Activated naive CD8-positive, alpha-beta T cell (primary cell): ENCODE data around the gene NPAS3.

Source experiments
- H3K27ac Mint-ChIP-seq: one replicate; pipeline ENCODE4 v1.8.0; 2021; ENCODE audit warnings: mixed read lengths
- H3K27me3 Mint-ChIP-seq: one replicate; pipeline ENCODE4 v1.8.0; 2021; ENCODE audit warnings: mixed read lengths
- H3K36me3 Mint-ChIP-seq: one replicate; pipeline ENCODE4 v1.8.0; 2021; ENCODE audit warnings: mixed read lengths
- H3K4me1 Mint-ChIP-seq: one replicate; pipeline ENCODE4 v1.8.0; 2021; ENCODE audit warnings: low read depth, mixed read lengths
- H3K4me3 Mint-ChIP-seq: one replicate; pipeline ENCODE4 v1.8.0; 2021; ENCODE audit warnings: mild to moderate bottlenecking, mixed read lengths
- H3K9me3 Mint-ChIP-seq: one replicate; pipeline ENCODE4 v1.8.0; 2021; ENCODE audit warnings: low read depth, mixed read lengths

NPAS3 gene

DNA sequence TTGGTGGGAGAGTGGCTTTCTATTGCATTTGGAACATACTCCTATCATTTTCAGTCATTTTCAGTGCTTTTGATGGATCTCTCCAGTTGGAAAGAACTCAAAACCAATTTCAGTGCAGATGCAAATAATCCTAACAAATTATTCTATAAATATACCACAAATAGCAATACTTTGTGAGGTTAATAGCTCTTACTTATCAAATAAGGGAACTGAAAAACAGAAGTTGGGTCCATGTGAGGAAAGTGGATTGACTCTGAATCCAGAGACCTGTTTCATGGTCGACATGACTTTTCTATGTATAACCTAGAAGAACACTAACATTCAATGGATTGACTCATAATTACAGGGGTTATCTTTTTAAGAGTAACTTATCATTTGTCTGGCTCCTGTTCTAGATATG is 763.6 kb downstream of the NPAS3 start:
- Mint-ChIP-seq H3K27ac (no peak overlapping the region), H3K9me3 (no peaks in the 10 kb centered on the region), H3K4me1 (no peaks in the 10 kb centered on the region), H3K27me3 (peaks cover 6% of the 10 kb centered on the region), H3K36me3 (no peaks in the 10 kb centered on the region), H3K4me3 (no peak overlapping the region)

DNA sequence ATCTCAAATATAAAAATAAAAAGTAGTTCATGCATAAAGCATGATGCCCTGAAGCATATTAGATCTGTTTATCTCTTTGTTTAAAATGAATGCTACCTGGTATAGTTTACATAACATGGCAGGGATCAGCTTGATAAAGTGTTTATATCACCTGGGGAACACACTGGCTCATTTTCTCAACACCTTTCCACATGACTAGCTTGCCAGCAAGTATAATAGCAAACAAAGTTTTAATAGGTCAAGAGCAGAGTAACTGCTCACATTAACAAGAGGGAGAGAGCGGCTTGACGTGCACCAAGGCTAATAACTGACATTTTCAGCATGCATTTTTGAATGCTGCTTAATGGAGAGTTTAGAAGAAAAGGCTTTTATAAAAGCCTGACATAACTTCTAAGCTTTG is 765.8 kb downstream of the NPAS3 start:
- Mint-ChIP-seq H3K9me3 (no peaks in the 10 kb centered on the region), H3K4me1 (no peaks in the 10 kb centered on the region), H3K36me3 (no peaks in the 10 kb centered on the region), H3K27ac (no peak overlapping the region), H3K27me3 (peaks cover 6% of the 10 kb centered on the region), H3K4me3 (no peak overlapping the region)

DNA sequence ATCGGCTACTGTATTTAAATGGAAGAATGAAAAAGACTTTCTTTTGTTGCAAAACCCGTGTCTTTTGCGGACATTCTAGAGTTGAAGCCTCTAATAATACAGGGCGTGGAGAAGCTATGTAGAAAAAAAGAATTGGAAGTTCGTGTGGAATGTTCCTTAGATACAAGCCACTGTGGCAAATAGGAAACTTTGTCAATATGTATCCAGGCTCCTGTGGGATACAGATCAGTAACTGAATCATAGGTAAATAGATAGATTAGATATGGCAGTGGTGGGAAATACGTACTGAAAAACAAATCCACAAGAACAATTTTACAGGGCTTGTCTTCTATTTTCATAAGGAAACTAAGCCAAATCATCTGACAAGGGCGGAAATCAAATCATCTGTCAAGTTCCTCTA is 766.8 kb downstream of the NPAS3 start:
- Mint-ChIP-seq H3K36me3 (no peaks in the 10 kb centered on the region), H3K9me3 (no peaks in the 10 kb centered on the region), H3K4me3 (no peak overlapping the region), H3K27me3 (peaks cover 3% of the 10 kb centered on the region), H3K4me1 (no peaks in the 10 kb centered on the region), H3K27ac (no peak overlapping the region)

DNA sequence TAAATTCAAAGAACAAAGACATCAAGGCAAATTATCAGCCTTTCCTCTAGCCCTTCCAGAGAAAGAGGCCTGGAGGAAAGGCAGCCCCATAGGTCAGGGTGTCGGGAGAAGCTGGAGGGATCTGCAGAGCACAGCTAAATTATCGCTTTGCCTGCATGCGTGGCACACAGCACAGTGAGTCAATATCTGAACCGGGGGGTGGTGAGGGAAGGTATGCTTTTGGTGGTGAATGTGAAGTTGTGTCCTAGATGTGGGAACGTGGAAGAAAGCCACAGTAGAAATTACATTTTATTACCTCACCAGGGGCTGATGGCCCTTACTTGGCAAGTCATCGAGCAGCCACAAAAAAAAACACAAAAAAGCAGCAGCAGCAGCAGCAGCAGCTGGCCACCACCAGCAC is 769.0 kb downstream of the NPAS3 start:
- Mint-ChIP-seq H3K27me3 (peaks cover 2% of the 10 kb centered on the region), H3K36me3 (no peaks in the 10 kb centered on the region), H3K4me3 (no peak overlapping the region), H3K27ac (no peak overlapping the region), H3K9me3 (no peaks in the 10 kb centered on the region), H3K4me1 (no peaks in the 10 kb centered on the region)

DNA sequence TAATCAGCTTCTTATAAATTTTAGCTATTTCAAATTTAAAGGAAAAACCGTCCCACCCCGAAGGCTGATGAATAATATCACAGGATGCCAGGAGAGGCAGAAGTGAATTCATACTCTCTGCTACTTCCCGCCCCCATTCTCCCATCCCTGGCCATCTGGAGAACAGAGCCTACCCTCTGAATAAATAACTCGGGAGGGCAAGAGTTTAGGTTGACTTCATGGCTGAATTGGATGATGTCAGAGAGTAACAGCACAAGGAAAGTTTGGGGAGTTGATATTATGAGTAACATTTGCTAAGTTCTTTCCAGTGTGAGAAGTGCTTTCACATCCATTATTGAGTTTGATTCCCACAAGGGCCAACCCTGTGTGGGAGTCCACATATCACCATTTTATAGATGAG is 770.6 kb downstream of the NPAS3 start:
- Mint-ChIP-seq H3K4me1 (no peaks in the 10 kb centered on the region), H3K36me3 (no peaks in the 10 kb centered on the region), H3K9me3 (no peaks in the 10 kb centered on the region), H3K27ac (no peak overlapping the region), H3K4me3 (no peak overlapping the region), H3K27me3 (peaks cover 2% of the 10 kb centered on the region)

DNA sequence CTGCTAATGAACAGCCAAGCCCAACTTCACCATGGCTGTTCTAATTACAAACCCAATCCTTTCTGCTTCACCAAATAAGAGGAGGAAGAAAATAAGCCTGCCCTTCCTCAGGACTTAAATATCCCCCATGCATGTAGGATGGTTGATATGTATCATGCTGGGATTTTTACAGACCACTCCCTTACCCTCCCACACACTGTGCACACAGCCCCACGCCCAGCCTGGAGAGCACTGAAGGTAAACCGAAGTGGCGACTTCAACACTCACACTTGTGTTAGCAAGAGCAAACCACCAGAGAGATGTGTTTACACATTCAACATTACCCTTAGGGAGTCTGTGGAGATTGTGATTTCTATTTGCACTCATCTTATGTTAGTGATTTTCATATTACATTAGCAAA is 771.0 kb downstream of the NPAS3 start:
- Mint-ChIP-seq H3K4me1 (no peaks in the 10 kb centered on the region), H3K4me3 (no peak overlapping the region)

DNA sequence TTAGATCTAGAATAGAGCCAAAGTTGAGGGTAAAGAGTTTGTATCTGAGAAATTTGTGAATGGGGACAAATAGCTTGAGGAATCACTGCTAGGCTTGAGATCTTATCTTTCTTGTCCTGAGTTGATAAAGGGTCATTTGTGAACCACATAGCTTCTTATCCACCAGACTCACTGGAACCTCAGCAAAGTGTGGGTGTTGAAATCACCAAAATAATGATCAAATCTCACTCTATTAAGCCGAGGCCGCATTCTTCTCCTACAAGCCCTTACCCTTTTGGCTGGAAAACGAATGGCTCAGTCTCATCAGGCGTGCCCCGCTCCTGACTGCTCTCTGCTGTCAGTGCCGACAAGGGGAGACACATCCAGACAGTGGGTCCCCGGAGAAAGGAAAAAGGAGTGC is 771.6 kb downstream of the NPAS3 start:
- H3K4me3 Mint-ChIP-seq = no peak overlapping the region
- no peaks in the 10 kb centered on the region for H3K4me1 Mint-ChIP-seq
- H3K27ac Mint-ChIP-seq = no peak overlapping the region
- H3K9me3 Mint-ChIP-seq = no peaks in the 10 kb centered on the region
- no peaks in the 10 kb centered on the region for H3K36me3 Mint-ChIP-seq
- H3K27me3 Mint-ChIP-seq = no peaks in the 10 kb centered on the region

More for the DNA sequence above, 771.0 kb downstream of the NPAS3 start:
- Mint-ChIP-seq H3K27ac (no peak overlapping the region), H3K36me3 (no peaks in the 10 kb centered on the region), H3K27me3 (no peaks in the 10 kb centered on the region), H3K9me3 (no peaks in the 10 kb centered on the region)

DNA sequence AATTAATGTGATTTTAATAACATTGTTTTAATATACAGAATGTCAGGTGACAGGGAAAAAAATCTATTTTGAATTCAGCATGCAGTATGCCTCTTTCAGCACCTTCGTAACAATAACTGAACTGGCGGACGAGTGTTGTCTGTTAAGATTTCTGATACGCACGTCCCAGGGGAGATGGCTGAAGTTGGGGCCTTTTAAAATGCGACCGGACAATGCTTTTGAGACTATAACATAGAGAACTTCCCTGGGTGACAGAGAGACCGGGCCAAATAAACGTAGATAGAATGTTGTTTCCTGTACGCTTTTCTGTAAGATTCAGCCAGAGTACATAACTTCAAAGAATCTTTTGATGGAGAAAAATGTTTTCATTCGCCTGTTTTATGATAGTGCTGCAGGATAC is 772.5 kb downstream of the NPAS3 start:
- H3K27me3 Mint-ChIP-seq = no peaks in the 10 kb centered on the region
- peaks cover 2% of the 10 kb centered on the region for H3K9me3 Mint-ChIP-seq
- H3K36me3 Mint-ChIP-seq = no peaks in the 10 kb centered on the region
- H3K4me1 Mint-ChIP-seq = no peaks in the 10 kb centered on the region
- no peak overlapping the region for H3K4me3 Mint-ChIP-seq
- H3K27ac Mint-ChIP-seq = no peak overlapping the region

DNA sequence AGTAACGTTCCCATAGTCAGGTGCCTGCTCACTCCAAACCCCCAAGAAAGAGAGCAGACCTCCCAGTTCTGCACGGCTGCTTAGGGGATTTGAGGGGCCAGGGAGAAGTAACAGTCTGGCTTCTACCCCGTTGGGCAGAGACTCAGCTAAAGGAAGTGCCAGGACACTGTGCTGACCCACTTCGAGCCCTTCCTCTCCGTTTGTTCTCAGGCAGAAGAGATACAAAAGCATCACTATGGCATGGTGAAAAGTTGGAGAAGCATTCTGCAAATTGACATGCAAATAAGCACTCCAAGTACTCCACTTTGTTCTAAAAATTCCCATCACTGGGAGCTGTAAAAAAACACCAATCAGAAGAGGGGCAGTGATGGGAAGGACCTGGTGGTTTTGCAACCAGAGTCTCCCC is 773.1 kb downstream of the NPAS3 start:
- Mint-ChIP-seq H3K9me3 (peaks cover 4% of the 10 kb centered on the region), H3K27me3 (no peaks in the 10 kb centered on the region), H3K36me3 (no peaks in the 10 kb centered on the region), H3K4me1 (no peaks in the 10 kb centered on the region), H3K4me3 (no peak overlapping the region), H3K27ac (no peak overlapping the region)

DNA sequence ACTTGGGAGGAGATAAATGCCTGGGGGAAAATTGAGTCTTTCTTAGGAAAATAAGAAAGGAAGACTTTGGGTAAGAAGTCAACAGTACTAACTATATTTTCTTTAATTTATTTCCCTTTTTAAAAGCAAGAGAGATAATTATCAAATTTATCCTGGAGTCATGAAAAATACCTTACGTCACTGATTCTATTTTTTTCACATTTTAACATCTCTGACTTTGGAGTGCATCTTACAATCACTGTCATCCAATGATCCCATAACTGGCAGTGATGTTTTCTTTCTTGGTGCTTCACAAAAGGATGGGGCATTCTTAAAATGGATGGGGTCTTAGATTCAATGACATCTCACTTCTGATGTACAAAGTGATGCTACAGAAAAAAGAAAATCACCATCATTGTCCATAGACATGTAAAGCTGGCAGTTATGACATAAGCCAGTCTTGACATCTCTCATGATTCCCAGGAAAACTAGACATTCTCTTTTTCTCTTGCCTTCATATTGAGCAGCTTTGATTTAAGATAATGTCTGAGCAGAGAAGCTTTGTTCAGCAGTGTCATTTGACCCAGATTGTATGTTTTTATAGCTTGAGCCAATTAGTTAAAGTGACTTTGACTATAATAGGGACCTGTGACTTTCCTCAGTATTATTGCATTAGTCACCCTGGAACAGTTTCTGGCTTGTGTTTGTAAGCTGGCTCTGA is 776.0 kb downstream of the NPAS3 start:
- Mint-ChIP-seq H3K4me3 (no peak overlapping the region), H3K4me1 (no peaks in the 10 kb centered on the region), H3K9me3 (peaks cover 4% of the 10 kb centered on the region), H3K27ac (no peak overlapping the region), H3K27me3 (peaks cover 3% of the 10 kb centered on the region), H3K36me3 (no peaks in the 10 kb centered on the region)

DNA sequence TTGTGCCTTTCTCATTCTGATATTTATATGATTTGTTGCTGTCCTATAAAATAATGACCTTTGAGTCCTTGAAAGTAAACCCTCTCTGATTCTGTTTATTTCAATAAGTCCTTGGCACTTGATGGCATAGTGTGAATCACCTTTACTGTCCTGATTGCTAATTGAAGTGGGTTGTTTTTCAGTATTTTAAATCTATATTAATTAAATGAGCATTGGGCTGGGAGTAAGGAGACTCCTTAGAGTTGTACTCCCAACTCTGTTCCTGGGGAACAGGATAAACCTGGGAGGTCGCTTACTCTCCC is 776.5 kb downstream of the NPAS3 start:
- Mint-ChIP-seq H3K9me3 (peaks cover 4% of the 10 kb centered on the region), H3K27me3 (peaks cover 3% of the 10 kb centered on the region), H3K4me1 (no peaks in the 10 kb centered on the region), H3K27ac (no peak overlapping the region), H3K36me3 (no peaks in the 10 kb centered on the region), H3K4me3 (no peak overlapping the region)

DNA sequence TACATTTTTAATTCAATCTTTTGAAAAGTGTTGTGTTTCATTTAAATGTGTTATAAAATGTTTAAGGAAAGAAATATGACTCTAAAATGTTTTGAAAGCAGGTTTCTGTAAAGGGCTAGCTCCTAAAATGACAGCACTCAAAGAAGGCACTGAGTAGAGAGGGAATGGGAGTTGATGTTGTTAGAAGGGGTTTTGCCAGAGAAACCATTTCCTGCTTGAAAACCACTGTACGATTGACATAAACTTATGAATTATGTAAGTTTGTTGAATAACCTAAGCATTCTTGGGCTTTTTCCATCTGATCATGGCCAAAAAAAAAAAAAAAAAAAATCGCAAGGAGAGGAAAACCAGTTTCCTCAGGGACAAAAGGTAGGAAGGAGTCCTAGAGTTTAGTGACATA is 778.2 kb downstream of the NPAS3 start:
- H3K27ac Mint-ChIP-seq = no peak overlapping the region
- peaks cover 8% of the 10 kb centered on the region for H3K27me3 Mint-ChIP-seq
- H3K4me1 Mint-ChIP-seq = no peaks in the 10 kb centered on the region
- H3K4me3 Mint-ChIP-seq = no peak overlapping the region
- peaks cover 4% of the 10 kb centered on the region for H3K9me3 Mint-ChIP-seq
- no peaks in the 10 kb centered on the region for H3K36me3 Mint-ChIP-seq

DNA sequence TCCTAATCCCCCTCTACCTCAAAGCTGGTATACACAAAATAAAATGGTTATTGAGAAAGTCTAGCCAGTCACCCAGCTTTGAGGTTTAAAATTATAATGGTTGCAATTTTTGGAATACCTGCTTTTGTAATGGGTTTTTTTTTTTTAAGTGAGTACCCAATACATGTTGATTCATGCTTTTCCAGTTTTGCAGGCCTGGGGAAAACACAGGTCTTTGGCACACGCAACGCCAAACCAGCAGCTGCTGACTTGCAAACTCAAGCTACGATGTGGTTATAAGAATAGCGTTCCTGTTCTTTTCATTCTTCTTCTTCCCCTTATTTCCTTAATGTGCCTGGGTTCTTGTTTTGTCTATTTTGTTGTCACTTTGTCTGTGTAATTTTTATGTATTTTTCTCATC is 779.2 kb downstream of the NPAS3 start:
- Mint-ChIP-seq H3K36me3 (no peaks in the 10 kb centered on the region), H3K27me3 (peaks cover 8% of the 10 kb centered on the region), H3K4me3 (no peak overlapping the region), H3K27ac (no peak overlapping the region), H3K4me1 (no peaks in the 10 kb centered on the region), H3K9me3 (peaks cover 4% of the 10 kb centered on the region)

DNA sequence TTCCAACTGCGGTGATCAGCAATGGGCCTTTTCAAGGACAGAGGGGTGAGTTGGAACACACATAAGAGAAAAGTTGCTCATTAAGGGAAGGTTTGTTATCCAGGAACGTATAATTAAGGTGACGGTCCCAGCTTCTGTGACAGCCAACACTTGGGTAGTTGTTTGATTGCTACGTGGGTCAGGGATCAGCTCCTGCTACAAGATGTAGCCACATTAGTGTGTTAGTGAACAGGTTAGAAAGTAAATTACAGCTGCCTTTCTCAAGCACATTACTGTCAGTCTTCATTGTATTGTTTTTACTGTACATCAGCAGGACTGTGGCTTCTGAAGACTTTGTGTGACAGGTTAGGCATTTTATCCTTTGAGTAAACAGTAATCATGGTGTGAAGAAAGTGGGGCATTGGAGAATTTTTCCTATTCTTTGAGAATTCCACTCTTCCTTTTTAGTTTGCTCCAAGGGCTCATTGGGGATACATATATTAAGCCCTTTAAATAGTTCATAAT is 781.7 kb downstream of the NPAS3 start:
- no peak overlapping the region for H3K4me3 Mint-ChIP-seq
- peaks cover 4% of the 10 kb centered on the region for H3K9me3 Mint-ChIP-seq
- no peaks in the 10 kb centered on the region for H3K36me3 Mint-ChIP-seq
- no peaks in the 10 kb centered on the region for H3K4me1 Mint-ChIP-seq
- H3K27me3 Mint-ChIP-seq = peaks cover 8% of the 10 kb centered on the region
- H3K27ac Mint-ChIP-seq = no peak overlapping the region

DNA sequence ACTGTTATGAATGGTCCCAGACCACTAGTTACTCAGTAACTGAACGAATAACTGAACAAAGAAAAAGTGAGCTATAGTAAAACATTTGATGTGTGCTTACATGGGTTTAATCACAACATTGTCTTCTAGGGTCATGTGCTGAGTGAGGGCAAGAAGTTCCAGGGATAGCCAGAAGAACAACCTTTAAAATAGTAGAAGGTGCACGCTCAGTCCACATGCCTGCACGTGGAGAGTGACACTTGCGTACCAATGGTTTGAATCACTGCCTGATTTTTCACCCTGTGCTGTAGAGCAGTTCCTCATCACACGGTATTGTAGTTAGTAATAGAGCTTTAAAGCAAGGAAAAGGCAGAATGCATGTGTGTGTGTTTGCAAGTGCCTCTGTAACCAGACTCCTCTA is 788.0 kb downstream of the NPAS3 start:
- Mint-ChIP-seq H3K9me3 (no peaks in the 10 kb centered on the region), H3K36me3 (no peaks in the 10 kb centered on the region), H3K27ac (no peak overlapping the region), H3K4me1 (no peaks in the 10 kb centered on the region), H3K27me3 (peaks cover 1% of the 10 kb centered on the region), H3K4me3 (no peak overlapping the region)

DNA sequence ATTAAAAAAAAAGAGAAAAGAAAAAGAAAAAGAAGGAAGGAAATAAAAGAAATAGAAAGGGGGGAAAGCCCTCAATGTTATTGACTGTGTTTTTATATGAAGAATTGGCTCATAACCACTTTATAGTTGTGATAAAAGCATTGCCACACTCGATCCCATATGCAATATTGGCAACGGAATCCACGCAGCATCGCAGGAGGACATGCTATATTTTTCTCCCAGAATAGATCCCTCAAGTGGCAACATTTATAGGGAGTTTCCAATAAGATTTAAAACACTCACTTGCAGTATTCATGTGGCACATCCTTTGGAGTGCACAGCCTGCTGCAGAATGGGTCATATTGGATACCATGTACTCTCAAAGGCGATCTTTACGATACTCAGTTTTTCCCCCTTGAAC is 788.9 kb downstream of the NPAS3 start:
- H3K4me3 Mint-ChIP-seq = no peak overlapping the region
- H3K27ac Mint-ChIP-seq = no peak overlapping the region
- H3K9me3 Mint-ChIP-seq = no peaks in the 10 kb centered on the region
- no peaks in the 10 kb centered on the region for H3K4me1 Mint-ChIP-seq
- H3K36me3 Mint-ChIP-seq = no peaks in the 10 kb centered on the region
- peaks cover 1% of the 10 kb centered on the region for H3K27me3 Mint-ChIP-seq
